ENCODE measurements around the gene CHRNB4. TPM values are rescaled to one million over a fixed set of nuclear protein-coding genes. Genes with fewer than 3 reads are reported as not detected.

CHRNB4 gene
- total RNA-seq, 4 donors from 2014 or later: 0.19 TPM; not detected in 3

- DNase-seq (ENCODE audit: low spot score in 2 of 2): no peak
- intact Hi-C loops (cut with DNase I; ENCODE audit: low total_unique reads): no loop called here
- WGBS, 2 donors: 74 to 88% methylated on average over 1 of the region's 1 CpG
Observed at GRCh38 chr15:78663703-78664102, 22.7 kb upstream of the CHRNB4 start.

GRCh38 chr15:78662028-78662427 is 21.0 kb upstream of the CHRNB4 start:
- DNase-seq (ENCODE audit: low spot score in 2 of 2): no peak
- TF ChIP-seq POLR2A (IDR thresholded peaks at IDR 0.05) (no peak), CTCF (IDR thresholded peaks at IDR 0.05) (no peak)
- no peak overlapping the region for H3K4me3 ChIP-seq (ENCODE audit: low read depth, poor library complexity, severe bottlenecking)
- intact Hi-C loops (cut with DNase I; ENCODE audit: low total_unique reads): no loop called here
- WGBS, 2 donors: 71 to 74% methylated on average over 5 of the region's 5 CpGs

More at GRCh38 chr15:78663703-78664102, 22.7 kb upstream of the CHRNB4 start:
- H3K4me3 ChIP-seq (ENCODE audit: low read depth, poor library complexity, severe bottlenecking): no peak overlapping the region
- no peak for TF ChIP-seq CTCF (IDR thresholded peaks at IDR 0.05)
- TF ChIP-seq POLR2A (IDR thresholded peaks at IDR 0.05): no peak

GRCh38 chr15:78661001-78661400 is 20.0 kb upstream of the CHRNB4 start:
- no peak overlapping the region for H3K4me3 ChIP-seq (ENCODE audit: low read depth, poor library complexity, severe bottlenecking)
- intact Hi-C loops (cut with DNase I; ENCODE audit: low total_unique reads): no loop called here
- TF ChIP-seq CTCF (IDR thresholded peaks at IDR 0.05) (no peak), POLR2A (IDR thresholded peaks at IDR 0.05) (no peak)
- DNase-seq (ENCODE audit: low spot score in 2 of 2): no peak
- 89 to 90% methylated on average over 19 of the region's 19 CpGs for WGBS, 2 donors

GRCh38 chr15:78660584-78660983 is 19.6 kb upstream of the CHRNB4 start:
- 70 to 71% methylated on average over 9 of the region's 9 CpGs for WGBS, 2 donors
- intact Hi-C loops (cut with DNase I; ENCODE audit: low total_unique reads): no loop called here
- no peak for DNase-seq (ENCODE audit: low spot score in 2 of 2)
- no peak overlapping the region for H3K4me3 ChIP-seq (ENCODE audit: low read depth, poor library complexity, severe bottlenecking)
- no peak for TF ChIP-seq CTCF (IDR thresholded peaks at IDR 0.05)
- no peak for TF ChIP-seq POLR2A (IDR thresholded peaks at IDR 0.05)

- no peak overlapping the region for H3K4me3 ChIP-seq (ENCODE audit: low read depth, poor library complexity, severe bottlenecking)
- intact Hi-C loops (cut with DNase I; ENCODE audit: low total_unique reads): no loop called here
- TF ChIP-seq POLR2A (IDR thresholded peaks at IDR 0.05): no peak
- no peak for TF ChIP-seq CTCF (IDR thresholded peaks at IDR 0.05)
- no peak for DNase-seq (ENCODE audit: low spot score in 2 of 2)
Observed at GRCh38 chr15:78658823-78659222, 17.8 kb upstream of the CHRNB4 start.

GRCh38 chr15:78654272-78654671 is 13.3 kb upstream of the CHRNB4 start:
- TF ChIP-seq POLR2A (IDR thresholded peaks at IDR 0.05) (no peak), CTCF (IDR thresholded peaks at IDR 0.05) (no peak)
- intact Hi-C loops (cut with DNase I; ENCODE audit: low total_unique reads): no loop called here
- 70 to 91% methylated on average over 4 of the region's 4 CpGs for WGBS, 2 donors
- no peak overlapping the region for H3K4me3 ChIP-seq (ENCODE audit: low read depth, poor library complexity, severe bottlenecking)
- DNase-seq (ENCODE audit: low spot score in 2 of 2): no peak
